HuH-7 (cell line): Measurements from ENCODE around the gene SLC35A4.
"Not testable (repeated sequence)": the region's sequence is repeated elsewhere in the genome, so short reads cannot be mapped to it uniquely, and the experiment has no call there.

Experiments used
- DNase-seq: peaks from one replicate; pipeline ENCODE4 v3.0.0; 2011; ENCODE audit warnings: low spot score

SLC35A4 gene

DNA sequence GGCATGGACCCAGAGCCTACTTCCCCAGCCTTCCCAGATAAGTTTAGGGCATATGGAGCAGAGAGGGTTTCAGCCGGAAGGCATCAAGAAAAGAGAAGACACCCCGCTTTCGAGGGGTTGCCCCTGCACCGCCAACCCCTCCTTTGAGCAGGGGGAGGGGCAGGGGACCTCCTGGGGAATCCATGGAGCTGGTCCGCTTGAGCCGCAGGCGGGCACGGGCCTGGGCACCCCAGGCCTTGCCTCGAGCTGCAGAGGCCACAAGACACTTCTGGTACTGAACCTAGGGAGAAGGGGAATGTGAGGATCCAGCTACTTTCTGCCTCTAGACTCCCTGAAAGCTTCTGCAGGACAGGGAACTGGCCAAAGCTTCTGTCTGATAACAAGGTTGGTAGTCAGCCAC is 6.1 kb upstream of the SLC35A4 start:
- no peak for DNase-seq

DNA sequence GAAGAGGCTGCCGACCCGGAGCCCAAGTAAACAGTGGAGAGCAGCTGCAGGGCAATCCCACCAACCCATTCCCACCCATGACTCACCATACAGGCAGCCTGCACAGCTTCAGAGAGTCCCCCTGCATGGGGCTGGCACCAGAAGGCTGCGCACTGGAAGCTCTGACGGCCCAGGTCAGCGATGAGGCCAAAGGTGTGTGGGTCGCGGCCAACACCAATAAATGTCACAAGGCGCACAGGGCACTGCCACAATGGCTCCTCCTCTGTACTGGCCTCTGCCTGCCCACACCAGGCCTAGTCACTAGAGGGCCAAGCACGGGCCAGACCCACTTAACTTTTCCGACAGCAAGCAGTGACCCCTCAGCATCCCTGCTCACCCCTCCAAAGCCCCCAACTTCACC is 4.4 kb upstream of the SLC35A4 start:
- DNase-seq, result no peak

DNA sequence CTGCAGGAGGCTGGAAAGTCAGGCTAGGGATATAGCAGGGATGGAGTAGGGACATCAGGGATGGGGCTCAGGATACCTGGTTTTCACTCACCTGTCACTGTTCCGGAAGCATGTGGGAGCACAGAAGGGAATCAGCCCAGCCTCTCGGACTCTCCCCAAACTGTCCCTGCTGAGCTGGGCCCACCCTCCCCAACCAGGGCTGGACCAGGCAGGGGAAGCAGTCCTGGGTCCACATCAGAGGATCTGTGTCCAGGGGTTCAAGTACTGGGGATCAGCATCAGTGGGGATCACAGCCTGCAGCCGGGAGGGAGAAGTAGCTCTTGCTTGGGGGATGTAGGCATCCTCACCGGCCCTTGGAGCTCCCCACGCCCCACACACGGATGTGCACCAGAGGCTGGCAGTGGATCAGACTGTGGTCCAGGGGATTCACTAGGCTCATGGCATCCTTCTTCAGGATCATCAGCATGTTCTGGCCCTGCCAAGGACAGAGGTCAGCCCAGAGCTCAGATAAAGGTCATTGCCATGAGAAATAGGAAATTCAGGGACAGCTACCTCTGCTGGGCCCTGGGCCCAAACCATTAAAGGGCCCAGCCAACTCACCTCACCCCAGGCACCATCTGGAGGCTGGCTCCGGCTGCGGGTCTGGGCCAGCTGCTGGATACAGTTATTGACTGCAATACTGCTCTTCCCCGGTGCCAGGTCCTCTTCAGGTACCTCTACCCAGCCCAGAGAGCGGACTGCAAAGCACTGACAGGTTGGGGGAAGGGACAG is 2.7 kb upstream of the SLC35A4 start:
- no peak for DNase-seq

DNA sequence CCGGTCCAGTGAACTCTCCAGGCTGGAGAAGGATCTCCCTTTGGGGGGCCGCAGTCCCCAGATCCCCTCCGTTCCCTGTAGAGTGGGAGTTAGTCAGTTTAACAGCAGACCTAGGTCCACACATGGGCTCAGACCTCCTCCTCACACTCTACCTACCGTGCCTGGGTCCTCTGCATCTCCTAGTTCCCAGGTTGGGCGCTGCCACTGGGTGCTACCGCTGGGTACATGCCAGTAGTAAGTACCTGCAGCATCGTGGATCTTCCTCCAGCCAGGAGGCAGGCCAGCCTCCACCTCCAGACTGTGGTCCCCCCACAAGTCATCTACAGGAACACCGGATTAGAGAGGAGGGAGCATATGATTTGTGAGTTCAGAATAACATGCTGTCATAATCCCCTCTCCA is 1.0 kb upstream of the SLC35A4 start:
- no peak for DNase-seq

DNA sequence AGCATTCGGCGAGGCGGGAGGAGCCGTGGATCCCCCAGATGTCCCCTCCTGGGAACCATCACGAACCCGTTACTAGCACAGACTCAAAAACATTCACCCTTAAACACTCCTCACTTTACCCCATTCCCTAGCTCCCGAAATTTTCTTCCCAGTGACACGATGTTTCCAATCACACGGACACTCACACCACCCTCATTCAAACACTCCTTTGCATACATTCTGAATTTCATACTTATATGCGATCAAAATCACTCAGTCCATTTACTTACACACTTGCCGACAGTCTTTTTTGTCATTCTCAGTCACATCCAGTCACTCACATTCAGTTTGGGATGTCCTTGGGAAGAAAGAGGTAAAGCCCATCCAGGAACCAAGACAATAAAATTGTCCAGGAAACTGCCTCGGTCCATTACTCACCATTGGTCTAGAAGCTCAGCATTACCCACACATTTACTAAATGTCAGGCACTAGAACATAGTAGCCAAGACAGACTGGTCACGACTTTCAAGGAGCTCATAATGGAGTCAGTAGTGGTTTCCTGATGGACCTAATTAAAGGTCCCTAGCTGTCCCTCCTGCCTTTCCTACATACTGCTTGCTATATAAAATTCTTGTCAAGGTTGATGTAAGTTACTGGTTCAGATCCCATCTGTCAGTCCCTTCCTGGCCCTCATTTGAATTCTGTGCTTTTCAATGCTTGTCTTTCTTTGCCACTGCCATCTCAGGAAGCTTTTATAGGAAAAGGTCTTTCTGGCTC is 574 bp downstream of the SLC35A4 start:
- no peak for DNase-seq

DNA sequence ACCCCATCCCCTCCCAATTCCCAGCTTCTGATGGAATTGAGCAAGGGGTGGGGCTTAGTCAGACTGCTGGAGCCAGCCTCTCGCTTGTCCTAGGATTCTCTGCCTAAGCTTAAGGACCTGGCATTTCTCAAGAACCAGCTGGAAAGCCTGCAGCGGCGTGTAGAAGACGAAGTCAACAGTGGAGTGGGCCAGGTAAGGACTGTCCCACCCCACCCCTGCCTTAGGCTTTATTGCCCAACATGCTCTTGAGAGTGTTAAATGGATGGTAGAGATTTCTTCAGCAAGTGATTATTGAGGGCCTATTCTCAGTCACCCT is 1.1 kb downstream of the SLC35A4 start:
- DNase-seq, result no peak

DNA sequence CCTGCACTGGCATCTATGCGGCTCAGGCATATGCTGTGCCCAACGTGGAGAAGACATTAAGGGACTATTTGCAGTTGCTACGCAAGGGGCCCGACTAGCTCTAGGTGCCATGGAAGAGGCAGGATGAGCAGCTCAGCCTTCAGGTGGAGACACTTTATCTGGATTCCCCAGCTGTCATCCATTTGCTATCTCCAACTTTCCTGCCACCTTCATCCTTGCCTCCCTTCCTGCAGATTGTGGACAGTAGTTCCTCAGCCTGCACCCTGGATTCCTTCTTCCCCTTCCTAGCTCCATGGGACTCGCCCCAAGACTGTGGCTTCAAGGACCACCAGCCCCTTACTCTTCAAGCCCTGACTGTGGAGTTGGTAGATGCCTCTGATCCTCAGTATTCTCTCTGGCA is 2.0 kb downstream of the SLC35A4 start:
- DNase-seq, result no peak

DNA sequence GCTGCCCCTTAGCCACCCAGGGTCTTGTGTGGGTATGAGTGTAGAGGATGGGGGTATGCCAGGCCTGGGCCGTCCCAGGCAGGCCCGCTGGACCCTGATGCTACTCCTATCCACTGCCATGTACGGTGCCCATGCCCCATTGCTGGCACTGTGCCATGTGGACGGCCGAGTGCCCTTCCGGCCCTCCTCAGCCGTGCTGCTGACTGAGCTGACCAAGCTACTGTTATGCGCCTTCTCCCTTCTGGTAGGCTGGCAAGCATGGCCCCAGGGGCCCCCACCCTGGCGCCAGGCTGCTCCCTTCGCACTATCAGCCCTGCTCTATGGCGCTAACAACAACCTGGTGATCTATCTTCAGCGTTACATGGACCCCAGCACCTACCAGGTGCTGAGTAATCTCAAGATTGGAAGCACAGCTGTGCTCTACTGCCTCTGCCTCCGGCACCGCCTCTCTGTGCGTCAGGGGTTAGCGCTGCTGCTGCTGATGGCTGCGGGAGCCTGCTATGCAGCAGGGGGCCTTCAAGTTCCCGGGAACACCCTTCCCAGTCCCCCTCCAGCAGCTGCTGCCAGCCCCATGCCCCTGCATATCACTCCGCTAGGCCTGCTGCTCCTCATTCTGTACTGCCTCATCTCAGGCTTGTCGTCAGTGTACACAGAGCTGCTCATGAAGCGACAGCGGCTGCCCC is 2.6 kb downstream of the SLC35A4 start:
- no peak for DNase-seq

DNA sequence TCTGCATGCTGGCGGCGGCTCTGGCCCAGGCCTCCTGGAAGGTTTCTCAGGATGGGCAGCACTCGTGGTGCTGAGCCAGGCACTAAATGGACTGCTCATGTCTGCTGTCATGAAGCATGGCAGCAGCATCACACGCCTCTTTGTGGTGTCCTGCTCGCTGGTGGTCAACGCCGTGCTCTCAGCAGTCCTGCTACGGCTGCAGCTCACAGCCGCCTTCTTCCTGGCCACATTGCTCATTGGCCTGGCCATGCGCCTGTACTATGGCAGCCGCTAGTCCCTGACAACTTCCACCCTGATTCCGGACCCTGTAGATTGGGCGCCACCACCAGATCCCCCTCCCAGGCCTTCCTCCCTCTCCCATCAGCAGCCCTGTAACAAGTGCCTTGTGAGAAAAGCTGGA is 3.2 kb downstream of the SLC35A4 start:
- no peak for DNase-seq

DNA sequence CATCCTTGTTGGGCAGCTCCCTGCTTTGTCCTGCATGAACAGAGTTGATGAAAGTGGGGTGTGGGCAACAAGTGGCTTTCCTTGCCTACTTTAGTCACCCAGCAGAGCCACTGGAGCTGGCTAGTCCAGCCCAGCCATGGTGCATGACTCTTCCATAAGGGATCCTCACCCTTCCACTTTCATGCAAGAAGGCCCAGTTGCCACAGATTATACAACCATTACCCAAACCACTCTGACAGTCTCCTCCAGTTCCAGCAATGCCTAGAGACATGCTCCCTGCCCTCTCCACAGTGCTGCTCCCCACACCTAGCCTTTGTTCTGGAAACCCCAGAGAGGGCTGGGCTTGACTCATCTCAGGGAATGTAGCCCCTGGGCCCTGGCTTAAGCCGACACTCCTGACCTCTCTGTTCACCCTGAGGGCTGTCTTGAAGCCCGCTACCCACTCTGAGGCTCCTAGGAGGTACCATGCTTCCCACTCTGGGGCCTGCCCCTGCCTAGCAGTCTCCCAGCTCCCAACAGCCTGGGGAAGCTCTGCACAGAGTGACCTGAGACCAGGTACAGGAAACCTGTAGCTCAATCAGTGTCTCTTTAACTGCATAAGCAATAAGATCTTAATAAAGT is 3.9 kb downstream of the SLC35A4 start:
- no peak for DNase-seq

DNA sequence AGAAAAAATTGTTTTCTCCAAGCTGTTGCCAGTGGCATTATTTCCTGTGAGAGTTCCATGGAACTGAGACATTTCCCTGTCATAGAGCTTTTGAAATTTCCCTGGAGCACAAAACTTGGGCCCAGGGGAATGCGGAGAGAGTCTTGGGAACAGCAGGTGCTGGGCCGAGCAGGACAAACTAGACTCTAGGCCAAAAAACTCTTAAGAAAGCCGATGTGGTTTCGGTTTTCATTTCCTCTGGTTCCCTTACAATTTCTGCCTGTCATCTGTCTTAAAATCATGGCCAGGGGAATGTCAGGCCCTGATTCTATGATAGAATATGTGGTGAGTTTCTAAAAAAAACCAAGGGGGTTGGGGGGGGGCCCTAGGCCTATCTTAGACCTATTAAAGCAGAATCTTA is 4.6 kb downstream of the SLC35A4 start:
- DNase-seq, result no peak

DNA sequence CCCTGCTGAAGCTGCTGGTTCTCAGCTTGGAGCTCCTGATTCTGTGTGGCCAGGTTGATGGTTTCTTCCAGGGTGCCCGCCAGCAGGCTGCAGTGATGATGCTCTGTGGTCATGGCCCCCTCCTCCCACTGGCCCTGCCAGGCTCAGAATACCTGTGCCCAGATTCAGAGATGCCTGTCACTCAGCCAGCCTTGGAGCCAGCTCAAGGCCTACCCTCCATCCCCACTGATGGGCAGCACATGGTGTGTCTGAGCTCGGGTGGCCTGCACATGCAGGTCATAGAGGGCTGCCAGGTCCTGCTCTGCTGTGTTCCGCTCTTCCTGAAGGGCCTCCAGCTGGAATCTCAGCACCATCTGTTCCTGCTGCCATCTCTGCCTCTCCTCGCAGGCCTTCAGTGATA is 5.4 kb downstream of the SLC35A4 start:
- DNase-seq, result no peak

DNA sequence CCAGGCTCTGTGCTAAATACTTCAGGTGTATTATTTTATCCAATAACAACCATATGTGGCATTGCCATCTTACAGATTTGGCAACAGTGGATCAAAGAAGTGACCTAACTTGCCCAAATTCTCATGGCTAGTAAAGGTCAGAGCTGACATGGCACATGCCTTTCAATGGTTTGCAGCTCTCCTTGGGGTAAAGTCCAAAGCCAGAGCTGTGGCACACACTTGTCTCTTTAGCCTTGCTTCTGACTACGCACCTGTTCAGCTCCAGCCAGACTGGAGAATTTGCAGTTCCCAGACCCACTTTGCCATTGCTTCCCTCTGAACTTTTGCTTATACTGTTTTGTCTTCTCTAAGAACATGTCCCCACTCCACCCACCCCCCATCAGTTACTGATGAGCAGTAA is 5.9 kb downstream of the SLC35A4 start:
- DNase-seq, result no peak

DNA sequence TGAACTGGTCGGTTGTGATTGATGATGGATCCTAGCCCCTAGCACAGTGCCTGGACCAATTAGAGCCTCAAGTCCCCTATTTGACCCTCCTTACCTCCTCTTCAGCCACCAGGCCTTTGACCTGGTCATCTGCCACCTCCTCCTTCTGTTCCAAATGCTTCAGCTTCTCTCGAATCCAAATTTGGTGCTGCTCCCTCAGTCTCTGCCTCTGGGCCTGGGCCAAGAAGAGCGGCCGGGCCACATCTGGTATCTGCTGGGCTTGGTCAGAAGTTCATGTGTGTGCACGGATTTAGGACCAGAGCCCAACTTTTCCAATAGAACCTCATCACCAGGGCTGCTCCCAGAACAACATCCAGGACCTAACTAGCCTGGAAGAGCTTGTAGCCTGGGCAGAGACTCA is 6.5 kb downstream of the SLC35A4 start:
- DNase-seq, result no peak

DNA sequence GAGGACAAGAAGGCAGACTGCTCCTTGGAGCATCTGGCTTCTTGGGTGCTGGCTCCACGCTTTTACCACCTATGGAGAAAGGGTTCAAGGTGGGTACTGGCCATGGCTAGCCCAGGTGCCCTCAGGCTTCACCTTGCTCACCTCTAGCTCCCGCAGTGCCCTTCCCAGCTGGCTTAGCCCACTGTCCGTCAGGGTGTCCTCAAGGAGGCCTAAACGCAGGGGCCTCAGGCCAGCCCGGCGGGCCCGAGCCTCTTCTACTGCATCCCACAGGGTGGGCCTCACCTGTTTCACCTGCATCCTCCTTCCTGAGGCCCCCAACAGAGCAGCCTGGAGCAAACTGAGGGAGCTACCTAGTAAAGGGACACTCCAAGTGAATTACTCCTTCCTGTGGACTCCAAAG is 9.1 kb downstream of the SLC35A4 start:
- DNase-seq, result no peak

DNA sequence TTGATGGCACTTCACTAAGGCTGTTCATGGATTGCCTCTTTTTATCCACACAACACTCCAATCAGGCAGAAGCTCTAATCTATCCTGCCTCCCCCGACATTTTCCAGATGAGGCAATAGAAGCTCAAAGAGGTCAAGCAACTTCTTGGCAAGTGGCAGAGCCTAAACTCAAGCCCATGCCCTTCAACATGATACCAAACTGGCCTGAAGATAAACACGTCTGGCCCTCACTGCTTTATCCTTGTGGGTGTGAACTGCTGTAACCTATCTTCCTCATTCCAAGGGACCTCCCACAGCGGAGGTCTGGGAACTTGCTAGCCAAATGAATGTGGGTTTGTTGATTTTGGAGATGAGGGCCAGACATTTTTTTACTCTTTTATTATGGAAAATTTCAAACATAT is 9.5 kb downstream of the SLC35A4 start:
- DNase-seq, result no peak

DNA sequence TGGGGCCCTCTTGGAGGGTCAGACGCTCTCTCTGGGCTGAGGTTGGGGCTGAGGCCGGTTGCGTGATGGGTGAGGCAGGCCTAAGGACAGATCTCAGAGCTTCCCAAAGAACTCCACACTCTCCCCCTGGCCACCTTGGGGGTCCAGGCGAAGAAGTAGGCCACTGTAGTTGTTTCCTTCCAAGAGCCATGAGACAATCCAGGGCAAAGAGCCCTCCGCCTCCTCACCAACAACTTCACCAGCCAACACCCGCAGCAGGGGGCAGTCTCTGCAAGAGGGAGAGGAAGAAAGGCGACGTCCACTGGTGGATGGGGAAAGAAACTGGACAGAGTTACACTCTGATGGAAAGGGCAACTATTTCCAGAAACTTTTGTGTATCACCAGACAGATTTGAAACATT is 10.7 kb downstream of the SLC35A4 start:
- peak; percentile 53 for DNase-seq

DNA sequence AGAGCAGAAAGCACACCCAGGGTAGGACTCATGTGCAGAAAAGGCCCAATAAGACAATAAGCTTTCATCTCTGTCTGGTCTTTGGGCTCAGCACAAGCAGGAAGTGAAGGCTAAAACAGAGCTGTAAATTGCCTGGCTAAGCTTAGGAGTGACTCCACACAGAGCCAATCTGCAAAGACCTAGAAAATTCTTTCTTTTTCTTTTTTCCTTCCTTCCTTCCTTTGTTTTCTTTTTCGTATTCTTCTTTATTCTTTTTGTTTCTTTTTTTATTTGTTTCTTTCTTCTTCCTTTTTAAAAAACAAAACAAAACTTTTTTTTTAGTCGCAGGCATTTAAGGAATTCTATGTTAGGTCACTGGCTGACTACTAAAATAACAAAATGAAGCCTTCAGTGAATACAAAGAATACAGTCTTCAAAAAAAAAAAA is 12.2 kb downstream of the SLC35A4 start:
- DNase-seq, result no peak

DNA sequence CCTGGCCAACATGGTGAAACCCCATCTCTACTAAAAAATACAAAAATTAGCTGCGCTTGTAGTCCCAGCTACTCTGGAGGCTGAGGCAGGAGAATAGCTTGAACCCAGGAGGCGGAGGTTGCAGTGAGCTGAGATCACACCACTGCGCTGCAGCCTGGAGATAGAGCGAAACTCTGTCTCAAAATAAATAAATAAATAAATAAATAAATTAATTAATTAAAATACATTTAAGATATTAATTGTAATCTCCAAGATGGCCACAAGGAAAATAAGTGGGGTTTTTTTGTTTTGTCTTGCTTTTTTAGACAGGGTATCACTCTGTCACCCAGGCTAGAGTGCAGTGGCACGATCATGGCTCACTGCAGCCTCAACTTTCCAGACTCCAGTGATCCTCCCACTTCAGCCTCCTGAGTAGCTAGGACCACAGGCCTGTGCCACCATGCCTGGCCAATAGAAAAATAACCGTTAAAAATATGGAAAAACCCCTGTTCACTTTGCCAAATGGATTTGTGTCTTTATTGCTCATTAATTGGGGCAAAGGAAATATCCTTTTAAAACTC is 14.6 kb downstream of the SLC35A4 start:
- not testable (repeated sequence) for DNase-seq

DNA sequence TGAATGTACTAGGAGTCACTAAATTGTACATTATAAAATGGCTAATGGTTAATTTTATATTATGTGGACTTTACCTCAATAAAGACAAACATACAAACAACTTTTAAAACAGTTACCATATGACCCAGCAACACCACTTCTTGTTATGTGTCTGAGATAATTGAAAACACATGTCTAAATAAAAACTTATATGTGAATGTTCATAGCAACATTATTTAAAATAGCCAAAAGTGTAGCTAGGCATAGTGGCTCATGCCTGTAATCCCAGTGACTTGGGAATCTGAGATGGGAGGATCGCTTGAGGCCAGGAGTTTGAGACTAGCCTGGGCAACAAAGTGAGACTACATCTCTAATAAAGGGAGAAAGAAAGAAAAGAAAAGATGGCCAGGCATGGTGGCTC is 22.9 kb downstream of the SLC35A4 start:
- DNase-seq, result no peak

DNA sequence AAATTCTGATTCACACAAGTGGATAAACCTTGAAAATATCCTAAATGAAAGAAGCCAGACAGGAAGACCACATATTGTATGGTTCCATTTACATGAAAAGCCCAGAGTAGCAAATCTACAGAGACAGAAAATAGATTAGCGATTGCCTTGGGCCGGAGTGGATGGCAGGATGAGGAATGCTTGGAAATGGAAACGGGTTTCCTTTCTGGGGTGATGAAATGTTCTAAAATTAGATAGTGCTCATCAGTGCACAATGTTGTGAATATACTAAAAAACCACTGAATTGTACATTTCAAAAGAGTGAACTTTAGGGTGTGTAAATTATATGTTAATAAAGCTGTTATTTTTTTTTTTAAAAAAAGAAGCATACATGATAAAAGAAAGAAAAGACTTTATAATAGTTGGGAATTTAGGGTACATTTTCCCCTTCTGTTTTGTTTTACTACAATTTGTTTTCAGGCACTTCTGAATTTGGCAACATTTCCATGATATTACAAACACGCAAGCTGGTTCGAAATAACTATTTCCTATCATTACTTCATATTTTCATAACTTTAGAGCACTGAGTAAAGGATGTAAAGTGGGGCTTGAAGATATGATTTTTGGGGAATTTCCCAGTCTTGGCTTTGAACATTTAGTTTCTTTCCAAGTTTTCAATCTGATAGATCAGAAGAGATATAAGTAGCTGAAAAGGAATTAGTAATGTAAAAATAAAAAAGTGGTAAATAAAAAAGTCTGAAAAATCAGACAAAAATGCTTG is 23.9 kb downstream of the SLC35A4 start:
- no peak for DNase-seq

DNA sequence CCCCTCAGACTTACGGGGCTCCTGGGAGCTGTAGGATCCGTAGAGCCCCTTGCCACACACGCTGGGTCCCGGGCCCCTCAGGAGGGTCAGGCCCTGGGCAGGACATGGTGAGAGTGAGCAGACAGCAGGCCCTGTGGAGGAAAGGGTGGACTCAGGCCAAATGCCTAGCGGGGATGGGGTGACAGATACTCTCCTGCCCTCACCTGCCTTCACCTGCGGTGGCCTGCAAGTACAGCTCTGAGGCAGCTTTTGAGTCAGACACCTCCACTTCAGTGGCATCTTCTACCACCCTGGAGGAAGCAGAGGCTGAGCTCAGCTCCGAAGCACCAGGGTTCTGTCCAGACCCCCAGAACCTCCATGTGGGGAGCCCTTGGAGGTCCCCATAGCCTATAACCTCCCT is 26.2 kb downstream of the SLC35A4 start:
- DNase-seq, result no peak
